Stimulated activated CD8-positive, alpha-beta memory T cell treated with anti-CD3 and anti-CD28 coated beads, Interleukin-2, amount 100 ng/mL, for 1 hour (primary cell): ENCODE data around the gene CNPY2.
A peak's percentile ranks its signal among the peaks of the same experiment; 100 is the strongest.
"Not testable (repeated sequence)": the region's sequence is repeated elsewhere in the genome, so short reads cannot be mapped to it uniquely, and the experiment has no call there.

ENCODE experiments used
- DNase-seq, 2 donors: peaks; one replicate each; pipeline ENCODE4 v3.0.0-alpha.2; 2020; ENCODE audit warnings: low read depth in 2 of 2

CNPY2 gene

DNA sequence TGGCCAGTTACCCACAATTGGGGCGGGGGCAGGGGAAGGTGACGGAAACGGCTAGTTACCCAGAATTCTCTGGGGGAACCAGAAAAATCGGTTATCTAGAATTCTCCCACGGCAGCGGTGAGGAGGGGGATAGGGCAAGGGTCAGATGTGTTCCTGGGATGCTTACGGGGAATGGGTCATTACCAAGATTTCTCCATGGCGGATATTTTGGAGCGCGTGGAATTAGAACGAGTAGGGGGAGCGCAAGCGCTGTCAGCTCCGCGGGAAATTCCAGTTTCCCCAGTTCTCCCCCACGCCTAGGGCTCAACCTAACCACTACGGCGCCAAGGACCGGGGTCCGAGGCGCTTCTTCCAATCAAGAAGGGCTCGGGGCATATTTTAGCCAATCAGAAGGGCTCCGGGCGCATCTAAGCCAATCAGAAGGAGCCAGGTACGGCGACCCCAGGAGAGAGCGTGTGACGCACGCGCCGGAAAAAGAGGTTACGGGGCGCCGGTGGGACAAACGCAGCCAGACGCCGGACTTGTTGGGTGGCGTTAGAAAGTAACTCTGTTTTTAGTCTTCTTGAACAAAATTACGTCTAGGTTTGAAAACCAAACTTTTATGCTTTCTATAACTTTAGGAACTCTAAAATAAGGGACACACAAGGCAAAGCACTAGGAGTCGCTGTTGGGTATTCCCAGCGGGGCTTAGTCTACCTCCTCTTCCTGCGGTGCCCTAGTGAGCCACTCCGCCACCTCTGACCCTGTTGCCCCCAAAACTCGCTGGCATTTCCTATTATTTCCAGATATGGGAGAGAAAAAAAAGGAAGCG lies 18.1 kb upstream of the CNPY2 start, which contains the start of gene PAN2:
TSS of gene PAN2 (minus strand) at position 322 of the 811 bp plus-strand sequence. CDS start 906 bp downstream, outside the sequence.
- peak; percentile 84 to 88 for DNase-seq

DNA sequence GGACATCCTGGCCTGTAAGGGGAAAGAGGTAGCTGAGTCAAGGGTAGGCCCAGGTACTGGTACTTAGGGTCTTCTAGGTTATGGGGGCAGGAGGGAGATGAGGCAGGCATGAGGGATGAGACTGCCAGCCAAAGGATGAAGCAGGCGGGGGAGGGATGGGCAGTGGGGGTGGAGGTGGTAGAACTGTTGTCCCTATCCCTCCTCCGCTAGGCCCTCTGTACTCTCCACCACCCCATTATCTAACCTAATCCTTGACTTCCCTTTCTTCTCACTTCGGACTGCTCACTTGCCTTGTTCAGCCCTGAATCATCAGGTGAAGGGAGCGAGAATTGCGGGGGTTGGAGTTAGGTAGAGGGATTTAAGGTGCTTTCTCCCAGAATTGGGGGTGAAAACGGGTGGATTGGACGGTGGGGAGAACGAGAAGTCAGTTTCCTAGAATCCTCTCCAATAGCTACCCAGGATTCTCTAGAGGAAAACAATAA lies 17.4 kb upstream of the CNPY2 start:
- DNase-seq: no peak

DNA sequence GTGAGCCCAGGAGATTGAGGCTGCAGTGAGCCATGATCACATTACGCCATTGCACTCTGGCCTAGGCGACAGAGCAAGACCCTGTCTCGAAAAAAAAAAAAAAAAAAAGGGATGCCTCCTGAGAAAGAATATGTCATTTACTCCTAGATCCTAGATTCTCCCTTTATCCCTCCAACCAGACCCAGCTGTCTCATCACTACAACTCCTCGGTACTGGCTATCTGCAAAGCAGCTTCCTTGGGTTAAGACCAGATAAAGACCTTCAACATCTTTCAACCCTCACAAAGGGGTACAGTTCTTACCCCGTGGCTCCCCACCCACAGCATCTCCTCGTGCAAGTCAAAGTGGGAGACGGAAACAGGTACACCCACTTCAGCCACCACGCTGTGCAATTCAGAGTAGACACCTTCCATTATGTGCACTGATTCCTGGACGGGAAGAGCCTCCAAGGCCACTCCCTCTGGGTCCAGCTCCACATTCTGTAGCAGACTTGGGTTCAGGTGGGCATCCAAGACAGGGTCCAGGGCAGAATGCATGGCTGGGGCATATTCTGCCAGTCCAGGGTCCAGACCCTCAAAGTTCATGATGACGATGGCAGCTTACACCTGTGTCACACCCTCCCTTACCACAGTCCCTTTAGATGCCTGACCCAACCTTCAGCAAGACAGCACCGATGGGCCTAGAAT lies 16.9 kb upstream of the CNPY2 start:
- no peak for DNase-seq

DNA sequence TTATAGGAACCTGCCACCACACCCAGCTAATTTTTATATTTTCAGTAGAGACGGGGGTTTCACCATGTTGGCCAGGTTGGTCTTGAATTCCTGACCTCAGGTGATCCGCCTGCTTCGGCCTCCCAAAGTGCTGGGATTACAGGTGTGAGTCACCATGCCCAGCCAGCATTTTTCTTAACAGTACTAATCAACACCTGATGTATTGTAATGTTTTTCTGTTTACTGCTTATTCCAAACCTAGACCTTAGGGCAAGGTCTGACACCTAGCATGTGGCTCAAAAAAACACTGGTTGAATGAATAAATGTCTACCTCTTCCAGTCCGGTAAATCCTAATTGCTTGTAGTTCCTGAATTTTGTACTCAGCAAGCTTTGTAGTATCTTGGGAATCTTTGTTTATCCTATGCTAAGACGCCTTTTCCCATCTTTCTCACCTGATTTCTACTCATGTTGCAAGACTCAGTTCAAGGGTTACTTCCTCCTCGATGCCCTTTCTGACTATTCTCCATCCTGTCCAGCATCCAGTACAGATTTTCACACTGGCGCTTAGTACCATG lies 15.2 kb upstream of the CNPY2 start:
- no peak for DNase-seq

DNA sequence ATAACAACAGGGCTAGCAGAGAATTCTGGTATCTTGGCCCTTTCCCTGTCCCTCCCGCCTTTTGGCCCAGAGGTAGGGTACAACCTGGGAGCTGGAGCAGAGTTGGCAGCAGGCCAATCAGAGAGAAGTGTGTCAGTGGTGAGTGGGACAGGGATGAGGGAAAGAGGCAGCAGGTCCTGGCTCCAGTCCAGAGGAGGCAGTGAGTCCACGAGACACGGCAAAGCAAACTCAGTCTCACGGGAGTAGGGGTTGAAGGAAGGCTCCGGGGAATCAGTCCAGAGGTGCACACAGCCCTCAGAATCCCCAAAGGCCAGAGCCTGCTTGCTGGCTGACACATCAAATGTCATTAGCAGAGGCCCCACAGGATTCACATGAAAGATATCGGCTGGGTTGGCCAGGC lies 10.7 kb upstream of the CNPY2 start:
- no peak for DNase-seq

DNA sequence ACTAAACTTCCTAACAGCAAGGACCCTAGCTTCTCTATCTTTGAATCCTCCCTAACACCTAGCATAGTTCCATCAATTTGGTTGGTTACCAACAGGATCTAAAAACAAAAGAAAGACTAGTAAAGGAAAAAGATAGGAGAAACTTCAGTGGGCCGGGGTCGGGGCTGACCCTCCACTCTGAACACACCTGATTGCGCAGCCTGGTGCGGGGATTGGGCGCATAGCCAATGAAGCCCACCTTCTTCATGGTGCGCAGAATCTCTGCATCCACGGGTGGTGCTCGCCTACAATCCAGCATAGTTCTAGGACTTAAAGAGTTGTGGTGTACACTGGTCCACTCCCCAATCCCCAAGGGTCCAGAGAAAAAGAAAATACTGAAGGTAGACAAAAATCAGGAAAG lies 10.3 kb upstream of the CNPY2 start:
- DNase-seq: no peak

DNA sequence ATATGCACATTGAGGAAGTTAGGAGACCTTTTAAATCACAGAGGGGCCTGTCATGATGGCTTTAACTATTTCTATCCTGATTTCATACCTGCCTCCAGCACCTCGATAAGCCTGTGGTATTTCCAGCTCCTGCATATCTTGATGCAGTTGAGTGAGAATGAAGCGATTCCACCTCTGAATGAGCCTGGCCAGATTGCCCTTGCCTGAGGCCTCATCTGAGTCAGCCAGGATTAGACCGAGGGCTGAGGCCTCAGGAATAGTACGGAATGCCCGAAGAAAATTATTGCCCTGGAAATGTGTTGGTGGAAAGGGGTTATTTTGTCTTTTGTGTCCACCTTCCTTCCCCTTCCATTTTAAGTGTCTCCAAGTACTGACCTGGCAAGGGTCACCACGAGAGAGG lies 8.4 kb upstream of the CNPY2 start:
- DNase-seq: no peak

DNA sequence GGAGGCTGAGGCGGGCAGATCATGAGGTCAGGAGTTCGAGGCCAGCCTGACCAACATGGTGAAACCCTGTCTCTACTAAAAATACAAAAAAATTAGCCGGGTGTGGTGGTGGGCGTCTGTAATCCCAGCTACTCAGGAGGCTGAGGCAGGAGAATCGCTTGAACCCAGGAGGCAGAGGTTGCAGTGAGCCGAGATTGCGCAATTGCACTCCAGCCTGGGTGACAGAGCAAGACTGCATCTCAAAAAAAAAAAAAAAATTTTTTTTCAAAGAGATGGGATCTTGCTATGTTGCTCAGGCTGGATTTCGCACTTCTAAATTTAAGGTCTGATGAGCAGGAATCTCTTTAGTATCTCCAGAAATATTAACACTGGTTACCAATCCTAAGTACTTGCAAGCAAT lies 5.8 kb upstream of the CNPY2 start:
- not testable (repeated sequence) for DNase-seq

DNA sequence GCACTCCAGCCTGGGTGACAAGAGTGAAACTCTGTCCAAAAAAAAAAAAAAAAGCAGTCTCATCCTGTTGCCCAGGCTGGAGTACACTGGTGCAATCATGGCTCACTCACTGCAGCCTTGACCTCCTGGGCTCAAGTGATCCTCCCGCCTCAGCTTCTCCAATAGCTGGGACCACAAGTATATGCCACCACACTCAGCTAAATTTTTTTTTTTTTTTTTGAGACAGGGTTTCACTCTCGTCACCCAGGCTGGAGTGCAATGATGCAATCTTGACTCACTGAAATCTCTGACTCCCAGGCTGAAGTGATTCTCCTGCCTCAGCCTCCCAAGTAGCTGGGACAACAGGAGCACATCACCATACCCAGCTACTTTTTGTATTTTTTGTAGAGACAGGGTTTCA lies 5.2 kb upstream of the CNPY2 start:
- no peak for DNase-seq

DNA sequence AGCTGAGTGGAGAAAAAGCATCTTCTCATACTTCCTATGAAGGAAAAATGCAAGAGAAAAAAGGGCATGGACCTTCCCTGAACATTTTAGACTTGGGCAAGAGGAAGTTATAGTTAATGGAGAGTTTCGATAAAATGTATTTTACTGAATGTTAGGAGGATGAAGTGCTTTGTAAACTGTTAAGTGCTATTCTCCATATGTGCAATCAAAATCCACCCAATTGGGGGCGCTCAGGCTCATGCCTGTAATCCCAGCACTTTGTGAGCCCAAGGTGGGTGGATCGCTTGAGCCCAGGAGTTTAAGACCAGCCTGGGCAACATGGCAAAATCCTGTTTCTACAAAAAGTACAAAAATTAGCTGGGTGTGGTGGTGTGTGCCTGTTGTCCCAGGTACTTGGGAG lies 1.9 kb upstream of the CNPY2 start:
- DNase-seq: no peak

DNA sequence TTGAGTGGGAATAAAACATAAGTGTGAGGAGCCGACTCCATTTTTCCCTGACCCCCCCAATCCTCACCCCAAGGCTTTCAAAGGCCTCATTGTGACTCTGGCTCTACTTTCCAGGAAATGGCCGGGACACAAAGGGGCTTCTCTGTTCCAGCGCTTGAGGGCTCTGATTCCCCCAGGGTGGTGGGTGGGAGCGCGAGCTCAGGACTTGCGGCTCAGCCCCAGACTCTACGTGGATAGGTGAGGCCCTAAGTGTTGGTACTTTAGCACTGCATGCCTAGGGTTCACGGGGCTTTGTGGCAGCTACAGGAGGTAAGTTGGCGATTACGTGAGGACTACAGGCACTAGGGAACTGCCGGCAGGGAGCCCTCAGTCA lies 553 bp downstream of the CNPY2 start:
- no peak for DNase-seq

DNA sequence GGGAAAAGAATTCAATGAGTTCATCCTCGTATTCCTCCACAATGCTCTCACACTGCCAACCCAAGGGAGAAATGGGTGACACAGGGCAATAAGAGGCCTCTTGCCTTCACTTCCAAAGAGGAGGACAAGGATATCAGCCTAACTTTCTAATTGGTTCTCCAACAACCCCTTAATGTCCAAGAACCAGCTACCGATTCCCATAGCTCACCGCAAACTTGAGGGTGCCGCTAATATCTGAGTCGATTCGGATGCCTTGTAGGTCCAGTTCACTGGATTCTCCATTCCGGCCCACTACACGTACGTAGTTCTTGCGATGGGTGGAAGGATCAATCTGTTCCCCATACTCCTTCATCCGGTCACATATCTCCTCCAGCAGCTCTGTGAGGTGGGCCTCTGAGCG lies 4.8 kb downstream of the CNPY2 start:
- DNase-seq: no peak

DNA sequence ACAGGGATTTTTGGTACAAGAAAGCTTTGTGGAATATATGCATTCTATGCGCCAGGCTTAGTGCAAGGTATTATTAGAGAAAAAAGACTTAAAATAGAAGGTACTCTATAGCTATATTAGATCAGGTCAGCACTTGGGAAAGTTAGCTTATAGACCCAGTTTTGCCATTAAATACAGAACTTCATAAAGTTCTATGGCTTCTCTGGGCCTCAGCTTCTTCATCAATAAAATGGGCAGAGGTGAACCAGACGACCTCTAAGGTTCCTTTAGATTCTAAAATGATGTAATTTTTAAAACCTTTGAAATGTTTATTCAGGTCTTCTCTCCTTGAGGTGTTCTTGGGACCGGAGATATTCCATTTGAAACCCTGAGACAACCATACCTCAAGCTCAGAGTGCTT lies 7.1 kb downstream of the CNPY2 start:
- no peak for DNase-seq

DNA sequence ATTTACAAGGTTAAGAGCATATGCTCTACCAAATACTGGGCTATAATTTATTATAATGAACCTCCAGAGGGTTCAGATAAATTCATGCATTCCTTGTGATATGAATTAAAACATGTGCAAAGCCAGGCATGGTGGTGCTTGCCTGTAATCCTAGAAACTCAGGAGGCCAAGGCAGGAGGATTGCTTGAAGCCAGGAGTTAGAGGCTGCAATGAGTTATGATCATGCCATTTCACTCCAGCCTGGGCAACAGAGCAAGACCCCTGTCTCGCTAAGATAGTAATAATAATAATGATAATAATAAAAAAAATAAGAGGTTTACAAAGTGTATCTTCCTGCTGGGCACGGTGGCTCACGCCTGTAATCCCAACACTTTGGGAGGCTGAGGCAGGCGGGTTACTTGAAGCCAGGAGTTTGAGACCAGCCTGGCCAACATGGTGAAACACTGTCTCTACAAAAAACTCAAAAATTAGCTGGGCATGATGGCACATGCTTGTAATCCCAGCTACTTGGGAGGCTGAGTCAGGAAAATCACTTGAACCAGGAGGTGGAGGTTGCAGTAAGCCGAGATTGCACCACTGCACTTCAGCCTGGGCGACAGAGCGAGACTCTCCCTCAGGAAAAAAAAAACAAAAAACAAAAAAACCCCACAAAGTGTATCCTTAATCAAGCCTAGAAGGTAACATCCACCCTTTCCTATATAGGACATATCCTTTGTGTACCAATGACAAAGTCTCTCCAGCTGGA lies 8.4 kb downstream of the CNPY2 start:
- DNase-seq: no peak

DNA sequence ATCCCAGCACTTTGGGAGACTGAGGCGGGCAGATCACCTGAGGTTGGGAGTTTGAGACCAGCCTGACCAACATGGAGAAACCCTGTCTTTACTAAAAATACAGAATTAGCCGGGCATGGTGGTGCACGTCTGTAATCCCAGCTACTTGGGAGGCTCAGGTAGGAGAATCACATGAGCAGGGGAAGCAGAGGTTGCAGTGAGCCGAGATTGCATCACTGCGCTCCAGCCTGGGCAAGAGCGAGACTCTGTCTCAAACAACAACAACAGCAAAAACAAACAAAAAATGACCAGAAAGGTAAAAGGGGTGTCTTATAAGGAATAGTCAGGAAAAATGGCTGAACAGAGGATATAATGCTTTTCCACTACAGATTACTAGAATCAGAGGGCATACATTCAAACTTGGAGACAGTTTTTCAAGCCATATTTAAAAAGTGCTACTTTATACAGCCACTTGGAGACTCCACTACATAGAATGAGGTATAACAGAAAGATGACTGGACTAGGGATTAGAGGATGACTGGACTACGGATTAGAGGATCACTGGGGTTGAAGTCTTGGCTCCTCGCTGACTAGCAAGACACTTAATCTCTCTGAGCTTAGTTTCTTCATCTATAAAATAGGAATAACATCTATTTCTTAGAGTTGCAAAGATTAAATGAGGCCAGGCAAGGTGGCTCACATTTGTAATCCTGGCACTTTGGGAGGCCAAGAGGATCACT lies 10.8 kb downstream of the CNPY2 start:
- no peak for DNase-seq

DNA sequence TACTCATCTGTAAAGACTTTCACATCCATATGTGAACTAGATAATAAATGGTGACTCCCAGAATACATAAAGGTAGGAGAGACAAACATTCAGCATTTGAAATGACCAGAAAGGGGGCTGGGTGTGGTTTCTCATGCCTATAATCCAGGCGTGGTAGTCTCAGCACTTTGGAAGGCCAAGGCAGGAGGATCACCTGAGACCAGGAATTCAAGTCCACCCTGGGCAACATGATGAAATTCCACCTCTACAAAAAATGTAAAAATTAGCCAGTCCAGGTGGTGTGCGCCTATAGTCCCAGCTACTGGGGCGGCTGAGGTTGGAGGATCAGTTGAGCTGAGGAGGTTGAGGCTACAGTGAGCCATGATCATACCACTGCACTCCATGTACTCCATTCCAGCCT lies 11.5 kb downstream of the CNPY2 start:
- no peak for DNase-seq

DNA sequence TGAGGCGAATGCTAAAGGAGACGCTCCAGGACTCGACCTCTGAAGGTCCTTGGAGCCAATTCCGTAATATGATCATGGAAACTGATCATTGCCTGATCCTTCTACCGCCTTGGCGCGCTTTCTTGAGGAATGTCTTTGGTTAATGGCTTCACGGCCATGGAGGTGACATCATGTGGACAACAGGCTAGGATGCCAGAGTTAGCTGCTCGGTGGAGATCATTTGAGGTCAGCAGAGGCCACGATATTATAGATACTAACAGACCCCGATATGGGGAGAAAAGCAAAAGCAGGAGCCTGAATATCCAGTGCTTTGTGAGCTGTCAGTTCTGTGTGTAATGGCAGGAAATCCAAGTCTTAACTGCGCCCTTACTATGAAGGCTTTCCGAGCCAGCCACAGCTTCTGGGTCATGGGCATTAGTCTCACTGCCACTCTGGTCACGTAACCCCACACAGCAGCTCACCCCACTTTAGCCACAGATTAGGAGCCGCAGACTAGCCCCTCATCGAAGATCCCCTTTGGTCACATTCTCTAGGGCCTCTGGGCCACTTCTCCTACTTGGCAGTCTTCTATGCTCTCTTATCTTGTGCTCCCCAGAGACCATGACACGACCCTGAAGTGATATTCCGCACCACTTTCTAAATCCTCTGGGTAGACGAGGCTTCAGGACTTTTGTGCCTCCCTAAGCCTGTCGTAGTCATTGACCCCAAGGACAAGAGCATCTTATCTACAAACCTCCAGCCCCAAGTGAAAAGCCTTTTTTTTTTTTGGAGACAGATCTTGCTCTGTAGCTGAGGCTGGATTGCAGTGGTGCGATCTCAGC lies 14.9 kb downstream of the CNPY2 start:
- DNase-seq: no peak

DNA sequence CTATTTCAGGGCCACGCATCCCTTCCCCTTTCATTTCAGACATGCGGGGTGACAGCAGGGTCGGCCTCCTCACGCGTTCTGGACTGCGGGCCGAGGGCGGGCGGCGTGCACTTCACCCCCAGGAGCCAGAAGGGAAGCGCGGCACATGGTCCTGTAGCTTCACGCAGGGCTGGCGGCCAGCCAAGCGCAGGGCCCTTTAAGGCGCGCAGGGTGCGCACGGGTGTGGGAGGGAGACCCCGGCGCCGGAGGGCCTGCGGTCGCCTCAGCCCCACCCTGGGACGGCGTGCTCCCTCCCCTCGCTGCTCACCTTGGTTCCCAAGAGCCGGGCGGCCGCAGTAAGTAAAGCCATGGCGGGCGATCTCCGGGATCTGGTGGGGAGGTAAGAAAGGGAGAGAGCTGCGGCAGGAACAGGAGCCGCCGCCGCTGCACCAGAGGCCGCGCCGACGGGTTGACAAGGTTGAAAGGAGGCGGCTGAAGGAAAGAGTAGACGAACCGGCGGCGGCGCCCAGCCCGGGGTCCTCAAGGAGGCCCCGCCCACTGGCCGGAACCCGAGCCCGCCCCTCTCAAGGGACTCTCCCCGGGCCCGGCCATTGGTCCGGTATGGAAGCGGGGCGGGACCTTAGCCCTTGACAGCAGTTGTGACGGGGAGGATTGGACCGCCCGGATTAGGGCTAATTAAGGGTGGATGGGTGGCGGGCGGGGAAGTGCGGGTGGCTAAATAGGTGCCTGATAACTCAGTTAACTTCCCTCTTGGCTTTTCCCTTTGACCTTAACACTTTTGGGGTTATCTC lies 15.7 kb downstream of the CNPY2 start, which contains the start of gene CS:
TSS of gene CS (minus strand) at position 478 of the 791 bp plus-strand sequence. CDS start at position 349, 129 bp downstream.
- peak; percentile 94 to 97 for DNase-seq

DNA sequence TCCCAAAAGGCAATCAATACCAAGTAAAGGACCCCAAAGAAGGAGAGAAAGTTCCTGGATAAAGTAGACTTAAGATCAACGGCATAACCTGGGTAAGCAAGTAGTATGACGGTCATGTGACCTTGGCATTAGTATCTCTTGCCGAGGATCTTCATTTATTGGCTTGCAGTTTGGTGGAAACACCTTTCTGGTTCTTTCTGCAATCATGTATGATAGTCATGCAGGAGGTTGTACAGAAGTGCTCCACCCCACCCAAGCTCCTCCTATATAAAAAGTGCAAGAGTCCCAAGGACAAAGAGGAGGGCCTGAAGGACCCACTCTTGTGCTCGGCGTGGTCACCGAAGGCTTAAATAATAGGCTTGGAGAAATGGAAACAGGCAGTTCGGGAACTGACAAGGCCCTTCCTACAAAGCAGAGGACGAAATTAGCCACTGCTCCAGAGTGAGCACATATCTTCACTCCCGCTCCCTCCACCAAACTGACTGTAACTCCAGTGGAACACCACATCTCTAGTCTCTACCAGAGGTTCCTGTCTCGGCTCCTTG lies 16.4 kb downstream of the CNPY2 start:
- no peak for DNase-seq
